CD4-positive, alpha-beta T cell treated with Interleukin-15 for 1 hour (primary cell): ENCODE measurements around the gene CLTB.
"Not testable (repeated sequence)": the region's sequence is repeated elsewhere in the genome, so short reads cannot be mapped to it uniquely, and the experiment has no call there.

Source experiments
- DNase-seq: peaks from one replicate; pipeline ENCODE4 v3.0.0-alpha.2; 2020

The CLTB gene

DNA sequence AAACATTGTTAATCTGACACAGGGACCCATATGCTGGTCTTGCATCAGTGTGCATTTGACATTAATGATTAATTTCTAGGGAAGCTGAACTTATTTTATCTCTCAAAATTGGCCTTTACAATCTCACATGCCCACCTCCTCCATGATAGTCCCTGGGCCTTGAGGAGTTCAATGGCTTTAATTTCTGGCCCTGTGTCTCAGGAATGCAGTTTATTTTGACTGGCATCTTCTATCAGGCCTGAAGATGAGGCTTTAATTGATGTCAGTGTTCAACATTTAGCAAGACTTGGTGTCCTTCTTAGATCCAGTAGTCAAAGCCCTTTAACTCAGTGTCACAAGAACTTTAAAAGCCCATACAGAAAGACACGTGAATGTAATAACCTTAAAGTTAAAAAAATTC, 10.5 kb upstream of the CLTB start:
- no peak for DNase-seq

DNA sequence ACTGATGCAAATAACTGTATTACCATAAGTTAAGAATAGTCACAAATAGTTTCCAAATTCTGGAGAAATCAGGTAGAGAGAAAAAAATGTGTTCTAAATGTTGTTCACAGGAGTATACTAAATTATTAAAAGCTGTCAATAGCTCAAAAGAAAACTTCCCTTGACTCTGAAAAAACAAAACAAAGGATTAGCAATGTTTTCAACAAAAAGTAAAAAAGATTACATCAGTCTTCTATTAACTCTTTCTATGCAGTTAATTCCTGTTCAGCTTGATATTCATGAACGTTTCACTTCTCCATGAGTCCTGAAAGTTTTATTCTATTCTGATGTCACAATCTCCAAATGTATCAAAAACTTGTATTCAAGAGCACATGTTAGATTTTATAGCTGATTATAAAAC, 9.5 kb upstream of the CLTB start:
- no peak for DNase-seq

DNA sequence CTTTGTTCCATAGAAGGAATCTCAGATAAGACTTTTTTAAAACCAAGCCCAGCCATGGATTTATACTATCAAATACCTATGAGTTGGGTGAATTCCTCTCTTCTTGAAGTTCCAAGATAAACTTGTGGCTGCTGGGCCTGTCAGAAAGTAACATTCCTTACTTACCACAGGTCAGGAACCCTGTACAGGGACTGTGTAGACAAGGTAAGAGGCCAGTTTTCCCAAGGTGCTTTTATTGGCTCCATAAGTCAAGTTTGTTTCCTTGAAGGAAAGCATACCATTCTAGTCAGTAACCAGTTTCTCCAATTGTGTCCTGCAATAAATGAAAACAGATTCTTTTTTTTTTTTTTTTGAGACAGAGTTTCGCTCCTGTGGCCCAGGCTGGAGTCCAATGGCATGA, 8.8 kb upstream of the CLTB start:
- no peak for DNase-seq

DNA sequence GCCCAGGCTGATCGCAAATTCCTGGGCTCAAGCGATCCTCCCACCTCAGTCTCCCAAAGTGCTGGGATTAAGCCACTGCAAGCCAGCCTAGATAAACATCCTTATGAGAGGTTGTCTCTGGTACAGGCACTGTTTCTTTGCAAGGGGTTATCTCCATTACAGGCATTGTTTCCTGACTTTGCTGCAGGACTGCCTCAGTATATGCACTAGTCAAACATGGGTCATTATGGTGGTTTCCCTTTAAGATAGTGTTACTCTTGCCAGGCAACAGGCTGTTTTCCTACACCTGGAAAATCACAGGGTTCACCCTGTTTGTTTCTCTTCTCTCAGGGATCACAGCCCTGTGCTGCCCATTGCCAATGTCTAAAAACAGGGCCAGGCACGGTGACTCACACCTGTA, 7.8 kb upstream of the CLTB start:
- no peak for DNase-seq

DNA sequence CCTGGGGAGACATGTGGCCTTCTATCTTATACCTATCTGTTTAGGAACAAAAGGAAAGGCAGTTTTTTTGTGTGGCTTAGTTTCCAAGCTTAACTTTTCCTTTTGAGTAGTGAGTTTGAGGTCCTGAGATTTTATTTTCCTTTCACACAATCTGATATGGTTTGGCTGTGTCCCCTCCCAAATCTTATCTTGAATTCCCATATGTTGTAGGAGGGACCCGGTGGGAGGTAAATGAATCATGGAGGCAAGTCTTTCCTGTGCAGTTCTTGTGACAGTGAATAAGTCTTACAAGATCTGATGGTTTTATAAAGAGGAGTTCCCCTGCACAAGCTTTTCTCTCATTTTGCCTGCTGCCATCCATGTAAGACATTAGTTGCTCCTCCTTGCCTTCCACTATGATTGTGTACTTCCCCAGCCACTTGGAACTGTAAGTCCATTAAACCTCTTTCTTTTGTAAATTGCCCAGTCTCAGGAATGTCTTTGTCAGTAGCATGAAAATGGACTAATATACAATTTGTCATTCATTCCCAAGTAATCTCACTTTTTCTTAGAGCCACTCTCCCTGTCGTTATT, 4.7 kb upstream of the CLTB start:
- DNase-seq, result no peak

DNA sequence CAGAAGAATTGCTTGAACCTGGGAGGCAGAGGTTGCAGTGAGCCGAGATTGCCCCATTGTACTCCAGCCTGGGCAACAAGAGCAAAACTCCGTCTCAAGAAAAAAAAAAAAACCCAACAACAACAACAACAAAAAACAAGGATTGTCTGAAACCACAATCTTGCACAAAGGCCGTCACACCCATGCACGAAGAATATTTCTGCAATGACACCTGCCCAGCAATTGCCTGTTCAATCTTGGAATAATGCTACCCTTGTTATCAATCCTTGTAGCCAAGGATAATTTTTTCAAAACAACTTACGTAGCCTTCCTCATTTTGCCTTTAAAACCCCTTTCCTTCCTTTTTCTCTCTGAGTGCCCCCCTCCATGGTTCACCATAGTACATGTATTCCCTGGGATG, 3.7 kb upstream of the CLTB start:
- DNase-seq, result no peak

DNA sequence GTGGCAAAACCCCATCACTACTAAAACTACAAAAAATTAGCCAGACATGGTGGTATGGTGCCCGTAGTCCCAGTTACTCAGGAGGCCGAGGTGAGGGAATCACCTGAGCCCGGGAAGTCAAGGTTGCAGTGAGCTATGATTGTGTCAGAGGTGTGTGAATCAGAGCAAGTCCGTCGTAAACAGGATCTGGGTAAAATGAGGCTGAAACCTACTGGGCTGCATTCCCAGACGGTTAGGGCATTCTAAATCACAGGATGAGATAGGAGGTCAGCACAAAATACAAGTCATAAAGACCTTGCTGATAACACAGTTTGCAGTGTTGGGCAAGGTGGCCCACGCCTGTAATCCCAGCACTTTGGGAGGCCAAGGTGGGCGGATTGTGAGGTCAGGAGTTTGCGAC, 1.9 kb upstream of the CLTB start:
- DNase-seq, result no peak

DNA sequence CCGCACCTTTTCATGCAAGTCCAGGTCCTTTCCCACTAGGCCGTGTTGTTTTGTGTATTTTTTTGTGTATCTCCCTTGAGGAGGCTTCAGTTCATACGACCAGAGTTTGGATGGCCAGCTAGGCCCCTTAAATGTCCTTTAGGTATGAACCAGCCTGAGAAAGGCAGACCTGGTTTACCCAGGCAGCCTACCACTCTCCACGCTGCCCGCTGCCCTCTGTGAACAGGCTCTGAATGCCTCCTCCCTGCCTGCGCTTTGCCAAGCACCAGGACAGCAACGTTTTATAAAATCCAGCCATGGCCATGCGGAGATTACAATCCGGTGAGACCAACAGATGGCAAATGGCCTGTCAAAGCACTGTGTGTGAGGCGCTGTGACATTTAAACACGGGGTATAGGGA, 626 bp upstream of the CLTB start:
- no peak for DNase-seq

DNA sequence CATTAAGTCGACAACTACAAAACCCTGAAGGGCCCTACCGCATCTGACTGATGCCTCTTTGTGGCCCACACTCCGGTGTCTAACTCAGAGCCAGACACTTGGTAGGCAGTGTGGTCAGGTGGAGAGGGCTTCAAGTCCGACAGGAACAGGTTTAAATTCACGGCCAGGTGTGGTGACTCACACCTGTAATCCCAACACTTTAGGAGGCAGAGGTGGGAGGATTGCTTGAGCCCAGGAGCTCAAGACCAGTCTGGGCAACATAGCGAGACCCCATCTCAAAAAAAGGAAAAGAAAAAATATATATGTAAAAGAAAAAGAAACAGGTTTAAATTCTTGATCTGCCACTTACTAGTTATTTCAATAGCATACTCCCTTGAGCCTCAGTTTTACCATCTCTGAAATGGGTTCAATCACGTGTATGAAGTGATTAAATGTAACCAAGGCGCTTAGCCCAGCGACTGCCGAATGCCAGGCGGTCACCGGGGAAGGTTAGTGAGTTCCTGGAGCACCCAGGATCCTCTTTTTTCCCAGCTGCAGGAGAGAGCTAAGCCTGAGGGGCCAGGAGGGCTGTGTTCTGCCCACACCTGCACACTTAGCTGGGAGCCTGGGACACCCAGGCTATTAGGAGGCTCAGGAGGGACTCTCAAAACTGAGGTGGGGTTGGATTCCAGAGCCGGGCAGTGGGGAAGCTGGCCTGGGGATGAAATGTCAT, 943 bp downstream of the CLTB start:
- no peak for DNase-seq

DNA sequence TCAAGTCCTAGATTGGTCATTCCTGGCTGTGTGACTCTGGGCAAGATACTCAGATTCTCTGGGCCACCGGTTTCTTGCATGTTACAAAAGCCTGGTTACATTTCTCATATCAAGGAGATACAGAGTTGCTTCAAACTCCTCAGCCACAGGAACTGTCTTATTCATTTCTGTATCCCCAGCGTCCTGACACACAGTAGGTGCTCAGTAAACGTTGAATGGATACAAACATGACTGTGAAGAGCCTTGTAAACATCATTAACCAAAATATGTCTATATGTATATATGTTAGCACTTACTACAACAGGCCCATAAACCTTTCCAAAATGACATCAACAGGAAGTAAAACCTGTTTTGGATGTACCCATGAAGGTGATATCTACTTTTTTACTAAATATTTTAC, 1.6 kb downstream of the CLTB start:
- no peak for DNase-seq

DNA sequence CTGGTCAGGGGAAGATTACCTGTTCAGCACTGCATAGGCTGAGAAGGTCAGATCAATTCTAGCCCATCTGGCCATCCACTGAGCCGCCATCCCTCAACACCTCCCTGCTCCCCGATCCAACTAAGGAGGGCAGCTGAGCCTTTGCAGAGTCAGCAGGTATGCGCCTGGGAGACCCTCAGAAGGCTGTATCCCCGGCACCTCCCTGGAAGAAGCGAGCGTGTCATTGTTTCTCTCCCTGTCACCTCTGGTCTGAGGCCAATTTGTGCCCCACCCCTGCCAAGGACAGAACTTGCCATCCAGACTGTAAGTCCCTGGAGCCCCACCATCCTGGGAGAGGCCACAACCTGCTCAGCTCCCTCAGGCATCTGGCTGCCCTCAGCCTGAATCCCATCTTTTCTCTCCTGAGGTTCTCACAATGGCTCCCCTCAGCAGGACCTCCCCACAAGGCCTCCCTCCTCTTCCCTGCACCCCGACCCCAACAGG, 2.6 kb downstream of the CLTB start:
- no peak for DNase-seq

DNA sequence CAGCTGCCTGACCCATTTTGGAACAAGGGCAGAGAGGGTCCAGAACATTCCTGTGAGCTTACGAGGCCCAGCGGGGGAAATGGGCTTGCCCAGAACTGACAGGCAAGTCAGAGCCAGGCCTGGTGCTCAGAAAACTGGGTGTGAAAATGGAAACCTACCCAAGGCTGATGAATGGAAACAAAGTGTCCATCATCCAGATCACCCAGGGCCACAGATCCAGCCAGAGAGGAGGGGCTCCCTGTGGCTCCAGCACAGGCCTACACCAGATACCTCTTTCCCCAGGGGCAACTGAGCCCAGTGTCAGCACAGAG, 3.1 kb downstream of the CLTB start:
- DNase-seq, result no peak

DNA sequence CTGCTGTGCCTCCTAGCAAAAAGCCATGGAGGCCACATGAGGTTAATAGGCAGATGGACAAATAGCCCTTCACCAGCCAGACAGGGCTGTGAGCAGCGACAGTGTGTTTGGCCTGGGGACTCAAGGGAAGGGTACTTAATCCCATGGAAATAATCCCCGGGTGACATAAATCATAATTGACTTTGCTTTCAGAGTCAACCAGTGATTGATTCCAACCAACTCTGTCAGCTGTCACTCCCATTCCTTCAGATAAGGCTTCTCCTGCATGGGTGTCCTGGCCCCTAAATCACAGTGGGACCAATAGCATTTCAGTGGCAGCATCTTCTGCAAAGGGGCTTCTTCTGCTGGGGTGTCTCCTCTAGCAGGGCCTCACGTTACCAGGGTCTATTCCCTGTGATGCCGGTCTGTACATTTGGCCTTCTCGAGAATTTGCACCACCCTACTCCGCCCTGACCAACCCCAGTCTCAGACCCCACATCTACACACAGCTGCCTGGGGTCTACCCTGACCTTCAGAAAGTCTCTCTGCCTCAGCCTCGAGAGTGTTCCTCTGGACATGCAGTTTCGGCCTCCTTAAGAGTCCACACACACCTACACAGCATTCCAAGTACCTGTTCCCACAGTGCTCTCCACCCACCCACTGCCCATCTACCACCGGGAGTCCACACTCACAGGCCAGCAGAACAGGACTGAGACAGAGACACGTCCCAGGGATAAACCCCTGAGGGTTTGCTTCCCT, 3.7 kb downstream of the CLTB start:
- no peak for DNase-seq

DNA sequence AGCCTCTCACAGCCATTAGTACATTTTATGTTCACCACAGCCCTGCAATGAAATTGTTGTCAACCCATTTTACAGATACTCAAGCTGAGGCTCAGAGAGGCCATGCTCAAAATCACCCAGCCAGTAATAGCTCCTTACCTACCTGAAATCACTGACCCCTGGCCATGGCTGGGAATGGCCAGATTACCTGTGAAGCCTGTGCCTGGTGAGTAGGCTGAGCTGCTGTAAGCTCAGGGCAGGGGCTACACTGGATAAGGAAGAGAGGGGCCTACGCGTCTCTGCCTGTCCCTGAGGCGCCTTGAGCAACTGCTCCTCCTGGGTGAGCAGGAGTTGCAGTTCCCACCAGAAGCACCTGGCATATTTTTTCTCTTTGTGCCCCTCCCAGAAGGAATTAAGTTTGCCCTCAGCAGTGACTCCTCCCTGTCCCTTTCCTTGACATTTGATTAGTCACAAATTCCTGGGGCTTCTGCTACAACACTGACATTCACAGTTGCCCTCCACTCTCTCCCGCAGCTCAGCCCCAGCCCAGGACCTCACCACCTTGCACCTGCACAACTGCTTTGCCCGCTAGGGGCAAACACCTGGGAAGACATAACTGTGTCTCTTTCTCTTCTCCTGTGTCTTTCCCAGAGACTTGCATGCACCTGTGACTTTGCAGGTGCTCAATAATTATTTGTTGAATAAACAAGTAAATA, 5.7 kb downstream of the CLTB start:
- DNase-seq, result no peak

DNA sequence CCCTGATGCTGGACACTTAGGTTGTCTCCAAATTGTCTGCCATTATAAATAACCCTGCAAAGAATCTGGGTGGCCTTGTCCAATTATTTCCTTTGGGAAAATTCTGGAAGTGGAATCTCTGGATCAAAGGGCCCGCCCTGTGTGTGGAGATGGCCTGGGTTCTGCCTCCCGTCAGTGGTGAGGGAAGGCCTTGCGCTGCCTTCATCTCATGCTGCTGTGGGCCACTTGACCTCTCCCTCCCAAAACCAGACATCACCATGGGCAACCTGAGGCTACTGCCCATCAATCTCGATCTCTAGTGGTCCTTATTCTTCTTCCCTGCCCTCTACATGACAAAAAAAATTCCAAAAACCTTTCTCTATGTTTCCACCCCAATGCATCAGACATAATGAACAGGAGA, 6.6 kb downstream of the CLTB start:
- DNase-seq, result no peak

DNA sequence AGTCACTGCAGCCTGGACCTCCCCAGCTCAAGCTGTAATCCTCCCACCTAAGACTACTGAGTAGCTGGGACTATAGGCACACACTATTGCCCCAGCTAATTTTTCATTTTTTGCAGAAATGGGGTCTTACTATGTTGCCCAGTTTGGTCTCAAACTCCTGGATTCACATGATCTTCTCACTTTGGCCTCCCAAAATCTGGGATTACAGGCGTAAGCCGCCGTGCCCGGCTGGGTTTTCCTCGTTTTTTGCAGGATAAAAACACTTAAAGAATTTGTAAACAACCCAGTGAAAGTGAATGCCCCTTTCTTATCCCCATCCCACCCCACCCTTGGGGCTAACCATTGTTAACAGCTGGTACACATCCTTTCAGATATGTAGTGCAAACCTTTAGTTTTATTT, 7.7 kb downstream of the CLTB start:
- DNase-seq, result no peak

DNA sequence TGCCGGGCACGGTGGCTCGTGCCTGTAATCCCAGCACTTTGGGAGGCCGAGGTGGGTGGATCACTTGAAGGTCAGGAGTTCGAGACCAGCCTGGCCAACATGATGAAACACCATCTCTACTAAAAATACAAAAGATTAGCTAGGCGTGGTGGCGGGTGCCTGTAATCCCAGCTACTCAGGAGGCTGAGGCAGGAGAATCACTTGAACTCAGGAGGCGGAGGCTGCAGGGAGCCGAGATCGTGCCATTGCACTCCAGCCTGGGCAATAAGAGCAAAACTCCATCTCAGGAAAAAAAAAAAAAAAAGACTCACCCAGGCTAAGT, 8.1 kb downstream of the CLTB start:
- DNase-seq, result not testable (repeated sequence)

DNA sequence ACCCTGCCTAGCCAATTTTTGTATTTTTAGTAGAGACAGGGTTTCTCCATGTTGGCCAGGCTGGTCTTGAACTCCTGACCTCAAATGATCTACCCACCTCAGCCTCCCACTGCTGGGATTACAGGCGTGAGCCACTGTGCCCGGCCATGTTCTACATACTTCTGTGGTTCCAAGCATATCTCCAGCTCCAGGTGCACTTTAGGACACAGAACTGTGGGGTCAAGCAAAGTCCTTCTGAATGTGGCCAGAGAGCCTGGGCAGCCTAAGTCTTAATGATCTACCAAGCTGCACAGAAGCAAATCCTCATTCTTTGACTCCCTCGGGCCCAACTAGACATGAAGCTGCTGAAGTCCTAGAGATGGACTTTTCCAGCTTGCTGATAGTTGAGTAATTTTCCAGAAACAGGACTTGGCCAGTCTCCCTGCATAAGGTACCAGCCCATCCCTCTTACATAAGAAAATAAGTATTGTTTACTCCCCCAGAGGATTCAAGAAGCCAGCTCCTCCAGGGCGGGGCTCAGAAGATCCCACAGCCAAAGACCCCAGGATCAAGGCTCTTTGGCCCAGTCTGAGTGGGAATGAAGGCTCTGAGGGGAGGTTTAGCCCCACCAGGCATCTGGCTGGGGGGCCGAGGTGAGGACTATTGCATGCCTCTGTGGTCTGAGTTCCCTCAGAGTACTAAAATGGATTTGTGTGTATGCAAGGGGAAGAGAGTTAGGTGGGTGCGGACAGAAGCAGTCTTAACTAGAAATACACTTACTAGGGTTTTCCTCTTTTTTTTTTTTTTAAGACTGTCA, 8.7 kb downstream of the CLTB start:
- DNase-seq, result no peak

DNA sequence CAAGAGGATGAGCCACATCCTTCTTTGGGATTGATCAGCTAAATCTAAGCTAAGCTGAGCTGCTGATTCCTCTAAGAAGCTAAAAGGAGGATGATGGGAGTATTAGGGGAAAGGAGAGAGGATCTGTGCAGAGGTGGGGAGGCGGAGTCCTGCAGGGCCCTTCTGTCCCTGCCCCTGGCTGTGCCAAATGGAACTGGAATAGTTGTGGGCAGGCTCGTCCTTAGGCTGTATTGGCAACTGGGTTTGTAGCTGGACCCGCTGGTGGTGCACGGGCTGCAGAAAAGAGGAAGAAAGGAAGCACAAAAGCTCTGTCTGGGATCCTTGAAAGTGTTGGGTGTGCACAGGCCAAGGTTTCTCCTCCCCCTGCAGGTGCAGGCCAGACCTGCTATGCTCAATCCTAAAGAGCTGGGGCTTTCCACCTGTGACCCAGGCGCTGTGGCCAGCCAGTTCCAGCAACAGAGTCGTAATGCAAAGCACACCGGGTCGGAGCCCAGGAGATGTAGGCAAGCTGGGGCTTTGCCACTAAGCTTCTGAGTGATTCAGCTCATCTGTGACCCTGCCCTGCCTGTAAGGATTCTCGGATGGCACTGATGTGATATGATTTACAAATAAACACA, 9.8 kb downstream of the CLTB start:
- no peak for DNase-seq

DNA sequence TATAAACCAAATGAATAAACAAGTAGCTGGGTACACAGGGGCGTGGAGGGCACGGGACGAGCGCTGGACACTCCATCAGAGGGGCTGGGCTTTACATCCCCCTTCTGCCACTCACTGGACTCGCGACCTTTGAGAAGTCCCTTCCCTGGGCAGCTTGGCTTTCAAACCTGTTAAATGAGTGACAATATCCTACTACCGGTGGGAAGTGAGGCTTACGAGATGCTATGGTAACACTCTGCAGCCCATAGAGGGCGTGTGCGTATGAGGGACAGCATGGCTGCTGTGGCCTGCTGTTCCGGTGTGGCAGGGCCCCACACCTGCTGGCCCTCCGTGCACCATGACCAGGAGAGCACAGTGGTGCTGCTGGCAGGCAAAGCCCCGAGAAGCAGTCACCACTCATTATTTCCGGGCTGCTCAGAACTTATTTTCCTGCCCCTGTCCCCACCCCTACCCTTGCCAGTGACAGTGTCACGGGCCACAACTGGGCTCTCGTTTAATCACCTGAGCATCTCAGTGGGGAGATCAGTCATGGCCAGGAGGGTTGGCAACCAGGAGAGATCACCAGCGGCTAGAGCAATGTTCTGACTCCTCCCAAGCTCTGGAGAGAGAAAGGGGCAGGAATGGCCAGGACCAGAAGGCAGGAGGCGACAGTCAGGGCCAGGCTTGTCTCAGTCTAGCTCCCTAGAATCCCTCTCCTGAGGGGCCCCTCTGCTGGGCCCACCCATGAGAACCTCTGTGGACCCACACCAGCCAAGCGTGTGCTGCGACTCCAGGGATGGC, 10.5 kb downstream of the CLTB start:
- no peak for DNase-seq

DNA sequence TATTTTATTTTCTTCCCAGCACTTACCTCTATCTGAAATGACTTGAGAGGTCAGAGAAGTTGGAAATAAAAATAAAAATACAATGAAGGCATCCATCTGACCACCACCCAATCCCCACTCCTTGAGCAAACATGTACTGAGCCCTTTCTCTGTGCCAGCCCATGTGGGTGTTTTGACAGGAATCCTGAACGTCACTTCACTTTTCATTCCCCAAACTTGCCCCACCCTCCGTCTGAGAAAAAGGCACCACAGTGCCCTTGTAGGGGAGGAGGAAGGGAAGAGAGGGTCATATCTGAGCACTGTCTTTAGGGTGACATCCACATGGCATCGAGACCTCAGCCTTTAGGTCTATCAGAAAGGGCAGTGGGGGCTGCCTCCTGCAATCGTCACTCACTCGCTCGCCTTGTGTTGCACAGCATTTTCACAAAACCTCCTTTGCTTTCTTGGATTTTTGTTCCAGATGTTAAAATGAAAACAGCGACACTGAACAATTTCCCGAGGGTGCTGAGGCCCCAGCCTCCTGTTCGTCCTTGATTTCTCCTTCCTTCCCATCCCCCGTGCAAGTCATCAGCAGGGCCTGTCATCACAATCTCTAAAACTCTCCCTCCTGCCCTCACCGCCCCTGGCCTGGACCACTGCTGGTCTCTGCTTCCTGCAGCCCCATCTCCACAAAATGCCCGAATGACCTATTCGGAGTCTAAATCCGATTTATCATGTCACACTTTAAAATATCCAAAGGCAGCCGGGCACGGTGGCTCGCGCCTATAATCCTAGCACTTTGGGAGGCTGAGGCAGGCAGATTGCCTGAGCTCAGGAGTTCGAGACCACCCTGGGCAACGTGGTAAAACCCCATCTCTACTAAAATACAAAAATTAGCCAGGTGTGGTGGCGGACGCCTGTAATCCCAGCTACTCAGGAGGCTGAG, 14.8 kb downstream of the CLTB start:
- no peak for DNase-seq
